NCI-H2081 treated with DMSO at 0.1 percent for 48 hours (cell line): ENCODE measurements around the gene CHIT1.
A peak's percentile ranks its signal among the peaks of the same experiment; 100 is the strongest.

Experiments
- DNase-seq: peaks from one replicate; lab custom pipeline; 2025; lab: John Stamatoyannopoulos, UW

The CHIT1 gene

GRCh38 chr1:203216274-203217138 lies 13.0 kb downstream of the CHIT1 start:
- peak; percentile 26 for DNase-seq

- no peak for DNase-seq
Measured at GRCh38 chr1:203215573-203215972, 13.9 kb downstream of the CHIT1 start.

GRCh38 chr1:203214871-203215270 lies 14.6 kb downstream of the CHIT1 start:
- DNase-seq: no peak

- no peak for DNase-seq
Measured at GRCh38 chr1:203213126-203213525, 16.3 kb downstream of the CHIT1 start.

GRCh38 chr1:203211812-203212211 lies 17.7 kb downstream of the CHIT1 start:
- no peak for DNase-seq

- DNase-seq: no peak
Measured at GRCh38 chr1:203210988-203211387, 18.5 kb downstream of the CHIT1 start.

GRCh38 chr1:203210350-203210749 lies 19.1 kb downstream of the CHIT1 start:
- DNase-seq: no peak

GRCh38 chr1:203208181-203208580 lies 21.3 kb downstream of the CHIT1 start:
- no peak for DNase-seq

- DNase-seq: no peak
Measured at GRCh38 chr1:203207751-203208150, 21.7 kb downstream of the CHIT1 start.

- no peak for DNase-seq
Measured at GRCh38 chr1:203206129-203206687, 23.3 kb downstream of the CHIT1 start.

GRCh38 chr1:203204756-203205155 lies 24.7 kb downstream of the CHIT1 start:
- DNase-seq: no peak

GRCh38 chr1:203202431-203203245 lies 26.8 kb downstream of the CHIT1 start:
- no peak for DNase-seq

- no peak for DNase-seq
Measured at GRCh38 chr1:203201516-203202205, 27.8 kb downstream of the CHIT1 start.

- DNase-seq: no peak
Measured at GRCh38 chr1:203200916-203201315, 28.6 kb downstream of the CHIT1 start.

GRCh38 chr1:203199816-203200571 lies 29.5 kb downstream of the CHIT1 start:
- DNase-seq: no peak

- DNase-seq: no peak
Measured at GRCh38 chr1:203199481-203199815, 30.0 kb downstream of the CHIT1 start.

GRCh38 chr1:203199002-203199401 lies 30.5 kb downstream of the CHIT1 start:
- DNase-seq: no peak

GRCh38 chr1:203197625-203198024 lies 31.8 kb downstream of the CHIT1 start:
- no peak for DNase-seq

- no peak for DNase-seq
Measured at GRCh38 chr1:203196371-203196770, 33.1 kb downstream of the CHIT1 start.

- DNase-seq: no peak
Measured at GRCh38 chr1:203190949-203191348, 38.5 kb downstream of the CHIT1 start.

GRCh38 chr1:203189951-203190352 lies 39.5 kb downstream of the CHIT1 start:
- no peak for DNase-seq
